Prostate gland (tissue), 2 donors: ENCODE data around the gene PAQR4. TPM values are rescaled to one million over a fixed set of nuclear protein-coding genes. Genes with fewer than 3 reads are reported as not detected.
"Not testable (repeated sequence)": the region's sequence is repeated elsewhere in the genome, so short reads cannot be mapped to it uniquely, and the experiment has no call there.

Experiments
- DNase-seq: peaks from one replicate; pipeline ENCODE4 v3.0.0-alpha.2; 2019; ENCODE audit warnings: low spot score
- H3K27ac ChIP-seq, 2 donors: fragments of 200-600 bp; sonication (generic); 2 replicates each; pipeline ENCODE4 v1.5.1; 2017 to 2019
- H3K27me3 ChIP-seq: fragments of 200-600 bp; sonication (generic); replicated peaks from 2 replicates; pipeline ENCODE4 v1.5.1; 2019; ENCODE audit not compliant: insufficient read depth
- H3K36me3 ChIP-seq, 2 donors: fragments of 200-600 bp; sonication (generic); 1 replicate in 1 of 2; 2 replicates in 1 of 2; pipeline versions ENCODE4 v1.5.1 to v1.8.1; 2017 to 2019
- H3K4me1 ChIP-seq: fragments of 200-600 bp; sonication (generic); replicated peaks from 2 replicates; pipeline ENCODE4 v1.5.1; 2019
- H3K4me3 ChIP-seq, 2 donors: fragments of 200-600 bp; sonication (generic); 2 replicates each; pipeline ENCODE4 v1.5.1; 2017 to 2019
- H3K9me3 ChIP-seq: fragments of 200-600 bp; sonication (generic); 2 replicates; pipeline ENCODE4 v1.5.1; 2017
- POLR2A ChIP-seq: fragments of 450-650 bp; IDR thresholded peaks from one replicate; pipeline ENCODE4 v1.6.1; 2016; ENCODE audit warnings: antibody characterized with exemption, mild to moderate bottlenecking
- POLR2AphosphoS5 ChIP-seq: sonication (generic); formaldehyde crosslinking; IDR thresholded peaks from one replicate; pipeline ENCODE4 v1.6.1; 2017; ENCODE audit warnings: antibody characterized with exemption
- WGBS: methylation state at CpG from one replicate; pipeline ENCODE4 v1.1.5; 2018; 5-methylcytosine and 5-hydroxymethylcytosine counted together
- intact Hi-C: fragments of 100-400 bp; cut with DNase I; formaldehyde crosslinking; loops from one replicate; pipeline ENCODE4 v1.14.2; 2022
- total RNA-seq, 2 donors: library from RNA; depleted of rRNA; stranded (reverse); fragments of >200 nt; gene quantifications; one replicate each; pipeline ENCODE4 v1.1.0, GENCODE V29; 2016
- TF ChIP-seq, protein P1 (sequence below), 4 experiments: fragments of 200-600 bp in 2 of 4; fragments of 450-650 bp in 2 of 4; sonication (generic) in 2 of 4; IDR thresholded peaks; 1 replicate in 3 of 4; 2 replicates in 1 of 4; pipeline ENCODE4 v1.5.1; 2016 to 2019; ENCODE audit warnings: antibody characterized with exemption in 4 of 4, mild to moderate bottlenecking in 2 of 4, moderate library complexity in 2 of 4

The PAQR4 gene
- total RNA-seq, 2 donors from 2014 or later: 9.1 to 25.1 TPM

- H3K36me3 ChIP-seq: peaks cover 0 to 14% of the 10 kb centered on the region in 2 donors
These were observed 43.0 kb upstream of the PAQR4 start for GRCh38 chr16:2925951-2926649.

DNA sequence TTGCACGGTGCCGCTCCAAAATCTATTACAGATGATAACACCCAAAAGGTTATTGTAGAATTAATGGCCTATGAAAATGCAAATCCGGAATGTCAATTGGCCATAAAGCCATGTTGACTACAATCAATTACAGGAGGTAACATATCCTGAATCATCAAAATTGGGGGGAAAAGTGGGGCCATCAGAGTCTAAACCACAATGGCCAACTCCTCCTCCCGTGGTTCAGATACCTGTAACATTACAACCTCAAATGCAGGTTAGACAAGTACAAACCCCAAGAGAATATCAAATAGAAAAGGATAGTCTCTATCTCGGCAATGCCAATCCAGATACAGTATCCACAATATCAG is 42.5 kb upstream of the PAQR4 start:
- no peaks in the 10 kb centered on the region for H3K9me3 ChIP-seq
- 76% methylated on average over 5 of the region's 5 CpGs for WGBS
- H3K27ac ChIP-seq: peak overlapping the region; percentile 48 to 74
- H3K4me1 ChIP-seq: peaks cover 10% of the 10 kb centered on the region
- DNase-seq: no peak
- peaks cover 0 to 14% of the 10 kb centered on the region in 2 donors for H3K36me3 ChIP-seq
- TF ChIP-seq, protein P1, sequence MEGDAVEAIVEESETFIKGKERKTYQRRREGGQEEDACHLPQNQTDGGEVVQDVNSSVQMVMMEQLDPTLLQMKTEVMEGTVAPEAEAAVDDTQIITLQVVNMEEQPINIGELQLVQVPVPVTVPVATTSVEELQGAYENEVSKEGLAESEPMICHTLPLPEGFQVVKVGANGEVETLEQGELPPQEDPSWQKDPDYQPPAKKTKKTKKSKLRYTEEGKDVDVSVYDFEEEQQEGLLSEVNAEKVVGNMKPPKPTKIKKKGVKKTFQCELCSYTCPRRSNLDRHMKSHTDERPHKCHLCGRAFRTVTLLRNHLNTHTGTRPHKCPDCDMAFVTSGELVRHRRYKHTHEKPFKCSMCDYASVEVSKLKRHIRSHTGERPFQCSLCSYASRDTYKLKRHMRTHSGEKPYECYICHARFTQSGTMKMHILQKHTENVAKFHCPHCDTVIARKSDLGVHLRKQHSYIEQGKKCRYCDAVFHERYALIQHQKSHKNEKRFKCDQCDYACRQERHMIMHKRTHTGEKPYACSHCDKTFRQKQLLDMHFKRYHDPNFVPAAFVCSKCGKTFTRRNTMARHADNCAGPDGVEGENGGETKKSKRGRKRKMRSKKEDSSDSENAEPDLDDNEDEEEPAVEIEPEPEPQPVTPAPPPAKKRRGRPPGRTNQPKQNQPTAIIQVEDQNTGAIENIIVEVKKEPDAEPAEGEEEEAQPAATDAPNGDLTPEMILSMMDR (IDR thresholded peaks at IDR 0.05): no peak
- TF ChIP-seq POLR2A (no peak), POLR2AphosphoS5 (no peak)
- no peaks in the 10 kb centered on the region for H3K27me3 ChIP-seq
- intact Hi-C loops: loop anchor here (5.0 kb wide), 1 partner anchor 54 kb away; no protein-coding TSS in a partner anchor
- no peak overlapping the region for H3K4me3 ChIP-seq

More at GRCh38 chr16:2925951-2926649, 43.0 kb upstream of the PAQR4 start:
- TF ChIP-seq, protein P1 (IDR thresholded peaks at IDR 0.05): no peak
- TF ChIP-seq POLR2A: no peak
- no peak for TF ChIP-seq POLR2AphosphoS5
- Histone ChIP-seq H3K27ac (peak overlapping the region; percentile 48 to 74), H3K4me3 (no peak overlapping the region), H3K4me1 (peaks cover 10% of the 10 kb centered on the region), H3K27me3 (no peaks in the 10 kb centered on the region), H3K9me3 (no peaks in the 10 kb centered on the region)
- intact Hi-C loops: loop anchor here (5.0 kb wide), 1 partner anchor 54 kb away; no protein-coding TSS in a partner anchor
- 47% methylated on average over 9 of the region's 9 CpGs for WGBS
- no peak for DNase-seq

DNA sequence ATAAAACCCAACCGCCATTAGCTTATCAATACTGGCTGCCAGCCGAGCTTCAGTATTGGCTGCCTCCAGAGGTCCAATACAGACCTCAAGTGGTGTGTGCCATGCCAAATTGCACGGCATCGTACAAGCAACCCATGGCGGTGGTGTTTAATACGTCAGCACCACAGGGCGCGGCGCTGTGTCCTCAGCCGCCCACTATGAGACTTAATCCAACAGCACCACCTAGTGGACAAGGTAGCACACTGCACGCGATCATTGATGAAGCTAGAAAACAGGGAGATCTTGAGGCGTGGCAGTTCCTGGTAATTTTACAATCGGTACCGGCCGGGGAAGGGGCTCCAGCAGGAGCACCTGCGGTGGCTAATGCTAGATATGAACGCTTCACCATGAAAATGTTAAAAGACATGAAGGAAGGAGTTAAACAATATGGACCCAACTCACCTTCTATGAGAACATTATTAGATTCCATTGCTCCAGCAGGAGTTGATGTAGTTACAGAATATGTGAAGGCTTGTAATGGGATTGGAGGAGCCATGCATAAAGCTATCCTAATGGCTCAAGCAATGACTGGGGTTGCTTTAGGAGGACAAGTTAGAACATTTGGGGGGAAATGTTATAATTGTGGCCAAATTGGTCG is 42.0 kb upstream of the PAQR4 start:
- 8% methylated on average over 19 of the region's 19 CpGs for WGBS
- no peaks in the 10 kb centered on the region for H3K27me3 ChIP-seq
- H3K4me1 ChIP-seq: peaks cover 10% of the 10 kb centered on the region
- TF ChIP-seq, protein P1 (IDR thresholded peaks at IDR 0.05): peak; percentile 89 to 98 (median 97)
- TF ChIP-seq POLR2AphosphoS5: peak; percentile 79
- TF ChIP-seq POLR2A: no peak
- H3K9me3 ChIP-seq: no peaks in the 10 kb centered on the region
- H3K4me3 ChIP-seq: no peak overlapping the region
- peak; percentile 86 for DNase-seq
- H3K36me3 ChIP-seq: peaks cover 0 to 14% of the 10 kb centered on the region in 2 donors
- intact Hi-C loops: loop anchor here (5.0 kb wide), 1 partner anchor 55 kb away; no protein-coding TSS in a partner anchor
- peak overlapping the region; percentile 48 to 74 for H3K27ac ChIP-seq

GRCh38 chr16:2928151-2928550 is 41.0 kb upstream of the PAQR4 start:
- WGBS: 72% methylated on average over 4 of the region's 4 CpGs
- Histone ChIP-seq H3K27ac (peak overlapping the region; percentile 42 to 74), H3K36me3 (peaks cover 0 to 14% of the 10 kb centered on the region in 2 donors)
- H3K4me3 ChIP-seq, H3K4me1 ChIP-seq, H3K27me3 ChIP-seq, H3K9me3 ChIP-seq: not testable (repeated sequence)
- intact Hi-C loops: loop anchor here (5.0 kb wide), 1 partner anchor 56 kb away; no protein-coding TSS in a partner anchor
- DNase-seq: peak; percentile 31
- peak; percentile 56 for TF ChIP-seq POLR2AphosphoS5

DNA sequence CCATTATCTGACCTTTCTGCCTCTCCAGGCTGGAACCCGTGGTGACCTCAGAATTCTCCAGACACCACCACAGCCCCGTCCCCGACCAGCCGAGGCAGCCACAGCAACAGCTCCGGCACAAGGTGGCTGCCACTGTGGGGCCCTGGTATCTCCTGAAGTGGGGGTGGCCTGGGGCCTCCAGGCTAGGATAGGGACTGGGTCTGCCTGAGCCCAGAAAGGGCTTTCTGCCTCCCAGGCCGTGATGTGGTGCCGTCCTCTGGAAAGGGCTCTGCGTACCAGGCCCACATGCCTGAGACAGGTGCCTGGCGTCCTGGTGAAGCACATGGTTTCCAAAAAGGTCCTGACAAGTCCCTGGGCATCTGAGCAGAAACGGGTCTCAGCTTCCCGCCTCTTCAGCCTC is 40.4 kb upstream of the PAQR4 start:
- H3K27ac ChIP-seq: peak overlapping the region in 1 of 2 donors; percentile 74
- WGBS: 90% methylated on average over 11 of the region's 11 CpGs
- intact Hi-C loops: loop anchor here (5.0 kb wide), 1 partner anchor 56 kb away; no protein-coding TSS in a partner anchor
- no peaks in the 10 kb centered on the region for H3K9me3 ChIP-seq
- DNase-seq: no peak
- TF ChIP-seq, protein P1 (IDR thresholded peaks at IDR 0.05): no peak
- TF ChIP-seq POLR2AphosphoS5: no peak
- TF ChIP-seq POLR2A: no peak
- peaks cover 0 to 14% of the 10 kb centered on the region in 2 donors for H3K36me3 ChIP-seq
- H3K4me3 ChIP-seq: no peak overlapping the region
- H3K27me3 ChIP-seq: no peaks in the 10 kb centered on the region
- peaks cover 10% of the 10 kb centered on the region for H3K4me1 ChIP-seq
